ENCODE results near the gene DNAH10. TPM values are rescaled to one million over a fixed set of nuclear protein-coding genes. Genes with fewer than 3 reads are reported as not detected.
A peak's percentile ranks its signal among the peaks of the same experiment; 100 is the strongest.

DNAH10 gene
- polyA plus RNA-seq, 2 of the 4 experiments (the other 2 are of a cell fraction) = 0.14 to 0.39 TPM

DNA sequence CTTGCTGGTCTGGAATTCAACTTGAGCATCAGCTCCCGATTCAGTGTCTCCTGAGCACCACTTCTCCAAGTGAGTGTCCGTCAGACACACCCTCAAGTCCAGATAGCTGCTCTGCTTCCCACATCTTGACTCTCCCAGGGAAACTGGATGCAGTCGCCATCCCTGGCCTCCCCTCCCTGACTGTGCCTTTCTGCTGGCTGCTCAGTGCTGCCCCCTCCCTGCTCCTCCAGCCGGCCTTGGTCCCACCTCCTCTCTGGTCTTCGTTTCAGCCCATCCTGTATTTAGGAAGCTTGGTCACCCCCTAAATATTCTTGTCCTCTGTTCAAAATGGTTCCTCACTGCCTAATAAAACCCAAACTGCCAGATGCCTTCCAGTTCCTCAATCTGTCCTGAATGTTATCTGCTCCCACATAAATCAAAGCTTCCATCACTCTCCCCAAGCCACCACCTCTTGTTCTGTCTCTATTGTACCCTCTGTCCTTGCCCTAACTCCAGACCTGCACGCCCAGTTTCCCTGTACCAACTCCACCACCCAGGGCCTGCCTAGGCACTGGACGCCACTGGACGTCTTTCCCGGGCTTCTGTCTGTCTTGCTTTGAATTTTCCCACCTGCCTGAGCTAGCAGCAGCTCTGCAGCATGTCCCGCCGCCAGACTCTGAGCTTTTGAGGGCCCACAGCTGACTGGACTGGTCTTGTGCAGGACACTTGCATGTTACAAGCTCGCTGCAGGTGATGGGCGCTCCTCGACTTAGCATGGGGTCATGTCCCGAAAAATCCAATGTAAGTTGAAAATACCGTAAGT, 176.8 kb downstream of the DNAH10 start:
- FAIRE-seq = no peak
- ATAC-seq = peak in 1 of 2 experiments; percentile 87; a peak in 3 of 6 replicates
- Histone ChIP-seq H3K27ac (no peak overlapping the region), H3K4me3 (no peak overlapping the region), H3K9me3 (no peaks in the 10 kb centered on the region), H3K4me1 (no peaks in the 10 kb centered on the region), H3K4me2 (no peak overlapping the region)
- POLR2A ChIA-PET = no interaction called here
- CTCF ChIA-PET = interaction anchor here (0.7 to 1.8 kb wide), 5 partner anchors 9 to 227 kb away, joined by 3 to 8 read pairs (median 3); partner anchors contain the start of gene ATP6V0A2
- WGBS (ENCODE audit: missing lambda C conversion rate) = 85% methylated on average over 16 of the region's 16 CpGs
- peak; percentile 17 to 18 for DNase-seq (ENCODE audit: low read depth in 1 of 2, low spot score in 1 of 2)
- TF ChIP-seq, protein P1, sequence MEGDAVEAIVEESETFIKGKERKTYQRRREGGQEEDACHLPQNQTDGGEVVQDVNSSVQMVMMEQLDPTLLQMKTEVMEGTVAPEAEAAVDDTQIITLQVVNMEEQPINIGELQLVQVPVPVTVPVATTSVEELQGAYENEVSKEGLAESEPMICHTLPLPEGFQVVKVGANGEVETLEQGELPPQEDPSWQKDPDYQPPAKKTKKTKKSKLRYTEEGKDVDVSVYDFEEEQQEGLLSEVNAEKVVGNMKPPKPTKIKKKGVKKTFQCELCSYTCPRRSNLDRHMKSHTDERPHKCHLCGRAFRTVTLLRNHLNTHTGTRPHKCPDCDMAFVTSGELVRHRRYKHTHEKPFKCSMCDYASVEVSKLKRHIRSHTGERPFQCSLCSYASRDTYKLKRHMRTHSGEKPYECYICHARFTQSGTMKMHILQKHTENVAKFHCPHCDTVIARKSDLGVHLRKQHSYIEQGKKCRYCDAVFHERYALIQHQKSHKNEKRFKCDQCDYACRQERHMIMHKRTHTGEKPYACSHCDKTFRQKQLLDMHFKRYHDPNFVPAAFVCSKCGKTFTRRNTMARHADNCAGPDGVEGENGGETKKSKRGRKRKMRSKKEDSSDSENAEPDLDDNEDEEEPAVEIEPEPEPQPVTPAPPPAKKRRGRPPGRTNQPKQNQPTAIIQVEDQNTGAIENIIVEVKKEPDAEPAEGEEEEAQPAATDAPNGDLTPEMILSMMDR (IDR thresholded peaks at IDR 0.05) = peak; percentile 22; the same call in 1 of the 3 replicates
- TF ChIP-seq KDM5A (IDR thresholded peaks at IDR 0.05) = no peak
- TF ChIP-seq, protein P2, sequence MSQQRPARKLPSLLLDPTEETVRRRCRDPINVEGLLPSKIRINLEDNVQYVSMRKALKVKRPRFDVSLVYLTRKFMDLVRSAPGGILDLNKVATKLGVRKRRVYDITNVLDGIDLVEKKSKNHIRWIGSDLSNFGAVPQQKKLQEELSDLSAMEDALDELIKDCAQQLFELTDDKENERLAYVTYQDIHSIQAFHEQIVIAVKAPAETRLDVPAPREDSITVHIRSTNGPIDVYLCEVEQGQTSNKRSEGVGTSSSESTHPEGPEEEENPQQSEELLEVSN (IDR thresholded peaks at IDR 0.05; ENCODE audit: borderline replicate concordance, low read depth) = no peak
- TF ChIP-seq SREBF2 (IDR thresholded peaks at IDR 0.05) = no peak
- TF ChIP-seq, protein P3, sequence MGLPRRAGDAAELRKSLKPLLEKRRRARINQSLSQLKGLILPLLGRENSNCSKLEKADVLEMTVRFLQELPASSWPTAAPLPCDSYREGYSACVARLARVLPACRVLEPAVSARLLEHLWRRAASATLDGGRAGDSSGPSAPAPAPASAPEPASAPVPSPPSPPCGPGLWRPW (IDR thresholded peaks at IDR 0.05) = no peak
- TF ChIP-seq CBX2 (IDR thresholded peaks at IDR 0.05; ENCODE audit: borderline replicate concordance, low read depth) = no peak
- peak in 1 of 2 experiments; percentile 19; a peak in 2 of 5 replicates for TF ChIP-seq RAD21 (conservative IDR thresholded peaks at IDR 0.05 in 1 of 2, IDR thresholded peaks at IDR 0.05 in 1 of 2)
- TF ChIP-seq HOXA7 (CRISPR knock-in tag; IDR thresholded peaks at IDR 0.05) = no peak
- no peak for TF ChIP-seq SMC3 (IDR thresholded peaks at IDR 0.05)

DNA sequence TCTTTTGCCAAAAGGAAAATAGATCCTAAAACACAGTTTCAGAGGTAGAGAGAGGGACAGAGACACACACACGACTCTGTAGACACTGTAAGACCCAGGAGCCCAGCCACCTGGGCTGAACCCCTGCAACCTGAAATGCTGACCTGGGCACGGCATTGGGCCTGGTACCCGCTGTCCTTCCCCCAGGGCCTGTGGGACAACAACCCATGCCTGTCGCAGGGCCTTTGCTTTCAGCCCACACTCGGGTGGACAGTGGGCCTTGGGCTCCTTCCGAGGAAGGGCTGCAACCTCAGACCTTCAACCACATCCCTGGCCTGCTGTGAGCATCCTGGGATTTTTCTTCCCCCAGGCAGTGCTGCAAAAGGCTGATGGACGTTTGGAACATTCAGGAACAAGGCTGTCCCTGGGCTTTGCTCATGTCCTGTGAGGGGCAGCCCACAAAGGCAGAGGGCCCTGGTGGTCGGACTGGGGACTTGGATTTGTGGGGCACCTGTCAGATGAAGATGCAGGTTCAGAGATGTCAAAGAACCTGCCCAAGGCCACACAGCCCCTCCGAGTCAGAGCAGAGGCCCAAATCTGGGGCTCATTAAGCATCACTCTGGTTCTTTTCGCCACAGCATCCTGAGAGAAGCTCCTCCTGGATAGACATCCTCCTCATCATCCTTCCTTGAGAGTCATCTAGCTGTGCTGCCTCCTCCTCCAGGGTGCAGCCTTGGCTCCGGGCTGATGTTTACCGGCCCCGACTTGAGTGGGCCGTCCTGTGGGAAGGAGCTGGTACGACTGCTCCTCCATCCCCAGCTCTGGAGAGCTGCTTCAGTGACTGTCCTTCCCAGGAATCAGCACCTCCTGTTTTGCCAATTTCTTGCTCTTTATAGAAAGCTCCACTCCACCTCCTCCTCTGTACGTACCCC, 177.9 kb downstream of the DNAH10 start:
- no peak overlapping the region for H3K4me2 ChIP-seq
- H3K4me1 ChIP-seq = no peaks in the 10 kb centered on the region
- no peak for FAIRE-seq
- no peak overlapping the region for H3K27ac ChIP-seq
- CTCF ChIA-PET = interaction anchor here (1.1 to 1.8 kb wide), 2 partner anchors 9 to 10 kb away, joined by 7 to 8 read pairs; no protein-coding TSS in a partner anchor
- H3K4me3 ChIP-seq = no peak overlapping the region
- H3K9me3 ChIP-seq = no peaks in the 10 kb centered on the region
- no peak for DNase-seq (ENCODE audit: low read depth in 1 of 2, low spot score in 1 of 2)
- ATAC-seq = no peak
- WGBS (ENCODE audit: missing lambda C conversion rate) = 86% methylated on average over 16 of the region's 16 CpGs
- POLR2A ChIA-PET = no interaction called here
- no peak for TF ChIP-seq FOXS1 (CRISPR knock-in tag; IDR thresholded peaks at IDR 0.05)
- TF ChIP-seq ZNF302 (CRISPR knock-in tag; IDR thresholded peaks at IDR 0.05) = no peak
- TF ChIP-seq, protein P4, sequence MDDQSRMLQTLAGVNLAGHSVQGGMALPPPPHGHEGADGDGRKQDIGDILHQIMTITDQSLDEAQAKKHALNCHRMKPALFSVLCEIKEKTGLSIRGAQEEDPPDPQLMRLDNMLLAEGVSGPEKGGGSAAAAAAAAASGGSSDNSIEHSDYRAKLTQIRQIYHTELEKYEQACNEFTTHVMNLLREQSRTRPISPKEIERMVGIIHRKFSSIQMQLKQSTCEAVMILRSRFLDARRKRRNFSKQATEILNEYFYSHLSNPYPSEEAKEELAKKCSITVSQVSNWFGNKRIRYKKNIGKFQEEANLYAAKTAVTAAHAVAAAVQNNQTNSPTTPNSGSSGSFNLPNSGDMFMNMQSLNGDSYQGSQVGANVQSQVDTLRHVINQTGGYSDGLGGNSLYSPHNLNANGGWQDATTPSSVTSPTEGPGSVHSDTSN (IDR thresholded peaks at IDR 0.05) = no peak
- TF ChIP-seq HDAC2 (IDR thresholded peaks at IDR 0.05) = no peak
- no peak for TF ChIP-seq MYC (IDR thresholded peaks at IDR 0.05; ENCODE audit: borderline replicate concordance, low read length)
- no peak for TF ChIP-seq GATA3 (IDR thresholded peaks at IDR 0.05; ENCODE audit: borderline replicate concordance)
- no peak for TF ChIP-seq FOSL2 (IDR thresholded peaks at IDR 0.05)
- TF ChIP-seq FOSL2 (CRISPR knock-in tag; IDR thresholded peaks at IDR 0.05) = no peak
- TF ChIP-seq CHD4 (IDR thresholded peaks at IDR 0.05; ENCODE audit: borderline replicate concordance) = no peak
- TF ChIP-seq, protein P5, sequence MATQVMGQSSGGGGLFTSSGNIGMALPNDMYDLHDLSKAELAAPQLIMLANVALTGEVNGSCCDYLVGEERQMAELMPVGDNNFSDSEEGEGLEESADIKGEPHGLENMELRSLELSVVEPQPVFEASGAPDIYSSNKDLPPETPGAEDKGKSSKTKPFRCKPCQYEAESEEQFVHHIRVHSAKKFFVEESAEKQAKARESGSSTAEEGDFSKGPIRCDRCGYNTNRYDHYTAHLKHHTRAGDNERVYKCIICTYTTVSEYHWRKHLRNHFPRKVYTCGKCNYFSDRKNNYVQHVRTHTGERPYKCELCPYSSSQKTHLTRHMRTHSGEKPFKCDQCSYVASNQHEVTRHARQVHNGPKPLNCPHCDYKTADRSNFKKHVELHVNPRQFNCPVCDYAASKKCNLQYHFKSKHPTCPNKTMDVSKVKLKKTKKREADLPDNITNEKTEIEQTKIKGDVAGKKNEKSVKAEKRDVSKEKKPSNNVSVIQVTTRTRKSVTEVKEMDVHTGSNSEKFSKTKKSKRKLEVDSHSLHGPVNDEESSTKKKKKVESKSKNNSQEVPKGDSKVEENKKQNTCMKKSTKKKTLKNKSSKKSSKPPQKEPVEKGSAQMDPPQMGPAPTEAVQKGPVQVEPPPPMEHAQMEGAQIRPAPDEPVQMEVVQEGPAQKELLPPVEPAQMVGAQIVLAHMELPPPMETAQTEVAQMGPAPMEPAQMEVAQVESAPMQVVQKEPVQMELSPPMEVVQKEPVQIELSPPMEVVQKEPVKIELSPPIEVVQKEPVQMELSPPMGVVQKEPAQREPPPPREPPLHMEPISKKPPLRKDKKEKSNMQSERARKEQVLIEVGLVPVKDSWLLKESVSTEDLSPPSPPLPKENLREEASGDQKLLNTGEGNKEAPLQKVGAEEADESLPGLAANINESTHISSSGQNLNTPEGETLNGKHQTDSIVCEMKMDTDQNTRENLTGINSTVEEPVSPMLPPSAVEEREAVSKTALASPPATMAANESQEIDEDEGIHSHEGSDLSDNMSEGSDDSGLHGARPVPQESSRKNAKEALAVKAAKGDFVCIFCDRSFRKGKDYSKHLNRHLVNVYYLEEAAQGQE (IDR thresholded peaks at IDR 0.05) = no peak
- TF ChIP-seq, protein P6, sequence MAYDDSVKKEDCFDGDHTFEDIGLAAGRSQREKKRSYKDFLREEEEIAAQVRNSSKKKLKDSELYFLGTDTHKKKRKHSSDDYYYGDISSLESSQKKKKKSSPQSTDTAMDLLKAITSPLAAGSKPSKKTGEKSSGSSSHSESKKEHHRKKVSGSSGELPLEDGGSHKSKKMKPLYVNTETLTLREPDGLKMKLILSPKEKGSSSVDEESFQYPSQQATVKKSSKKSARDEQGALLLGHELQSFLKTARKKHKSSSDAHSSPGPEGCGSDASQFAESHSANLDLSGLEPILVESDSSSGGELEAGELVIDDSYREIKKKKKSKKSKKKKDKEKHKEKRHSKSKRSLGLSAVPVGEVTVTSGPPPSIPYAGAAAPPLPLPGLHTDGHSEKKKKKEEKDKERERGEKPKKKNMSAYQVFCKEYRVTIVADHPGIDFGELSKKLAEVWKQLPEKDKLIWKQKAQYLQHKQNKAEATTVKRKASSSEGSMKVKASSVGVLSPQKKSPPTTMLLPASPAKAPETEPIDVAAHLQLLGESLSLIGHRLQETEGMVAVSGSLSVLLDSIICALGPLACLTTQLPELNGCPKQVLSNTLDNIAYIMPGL (CRISPR knock-in tag; IDR thresholded peaks at IDR 0.05; ENCODE audit: borderline replicate concordance) = no peak
- TF ChIP-seq, protein P7, sequence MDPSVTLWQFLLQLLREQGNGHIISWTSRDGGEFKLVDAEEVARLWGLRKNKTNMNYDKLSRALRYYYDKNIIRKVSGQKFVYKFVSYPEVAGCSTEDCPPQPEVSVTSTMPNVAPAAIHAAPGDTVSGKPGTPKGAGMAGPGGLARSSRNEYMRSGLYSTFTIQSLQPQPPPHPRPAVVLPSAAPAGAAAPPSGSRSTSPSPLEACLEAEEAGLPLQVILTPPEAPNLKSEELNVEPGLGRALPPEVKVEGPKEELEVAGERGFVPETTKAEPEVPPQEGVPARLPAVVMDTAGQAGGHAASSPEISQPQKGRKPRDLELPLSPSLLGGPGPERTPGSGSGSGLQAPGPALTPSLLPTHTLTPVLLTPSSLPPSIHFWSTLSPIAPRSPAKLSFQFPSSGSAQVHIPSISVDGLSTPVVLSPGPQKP (IDR thresholded peaks at IDR 0.05; ENCODE audit: low read depth, low read length) = no peak
- TF ChIP-seq HEYL (CRISPR knock-in tag; IDR thresholded peaks at IDR 0.05) = no peak
- no peak for TF ChIP-seq FOSB (CRISPR knock-in tag; IDR thresholded peaks at IDR 0.05)
